ENCODE measurements around the gene PSMA3.

DNA sequence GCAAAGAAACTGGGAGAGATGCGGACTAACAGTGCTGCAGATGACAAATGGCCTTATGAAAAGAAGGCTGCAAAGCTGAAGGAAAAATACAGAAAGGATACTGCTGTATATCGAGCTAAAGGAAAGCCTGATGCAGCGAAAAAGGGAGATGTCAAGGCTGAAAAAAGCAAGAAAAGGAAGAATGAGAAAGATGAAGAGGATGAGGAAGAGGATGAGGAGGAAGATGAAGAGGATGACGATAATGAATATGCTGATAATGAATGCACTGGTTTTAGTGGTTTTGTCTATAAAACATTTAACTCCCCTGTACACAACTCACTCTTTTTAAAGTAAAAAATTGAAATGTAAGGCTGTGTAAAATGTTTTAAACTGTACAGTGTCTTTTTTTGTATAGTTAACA is 40.5 kb downstream of the PSMA3 start:
- TF ChIP-seq POLR2A (IDR thresholded peaks at IDR 0.05), result no peak
- TF ChIP-seq, protein P1, sequence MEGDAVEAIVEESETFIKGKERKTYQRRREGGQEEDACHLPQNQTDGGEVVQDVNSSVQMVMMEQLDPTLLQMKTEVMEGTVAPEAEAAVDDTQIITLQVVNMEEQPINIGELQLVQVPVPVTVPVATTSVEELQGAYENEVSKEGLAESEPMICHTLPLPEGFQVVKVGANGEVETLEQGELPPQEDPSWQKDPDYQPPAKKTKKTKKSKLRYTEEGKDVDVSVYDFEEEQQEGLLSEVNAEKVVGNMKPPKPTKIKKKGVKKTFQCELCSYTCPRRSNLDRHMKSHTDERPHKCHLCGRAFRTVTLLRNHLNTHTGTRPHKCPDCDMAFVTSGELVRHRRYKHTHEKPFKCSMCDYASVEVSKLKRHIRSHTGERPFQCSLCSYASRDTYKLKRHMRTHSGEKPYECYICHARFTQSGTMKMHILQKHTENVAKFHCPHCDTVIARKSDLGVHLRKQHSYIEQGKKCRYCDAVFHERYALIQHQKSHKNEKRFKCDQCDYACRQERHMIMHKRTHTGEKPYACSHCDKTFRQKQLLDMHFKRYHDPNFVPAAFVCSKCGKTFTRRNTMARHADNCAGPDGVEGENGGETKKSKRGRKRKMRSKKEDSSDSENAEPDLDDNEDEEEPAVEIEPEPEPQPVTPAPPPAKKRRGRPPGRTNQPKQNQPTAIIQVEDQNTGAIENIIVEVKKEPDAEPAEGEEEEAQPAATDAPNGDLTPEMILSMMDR (IDR thresholded peaks at IDR 0.05), result no peak
